Hepatocyte (in vitro differentiated cells): ENCODE results near the gene LNPEP. TPM values are rescaled to one million over a fixed set of nuclear protein-coding genes. Genes with fewer than 3 reads are reported as not detected.

ENCODE experiments used
- DNase-seq: peaks from one replicate; pipeline ENCODE4 v3.0.0-alpha.2; 2016; ENCODE audit warnings: low spot score
- H2AFZ ChIP-seq: fragments of 200-600 bp; sonication (generic); 2 replicates; pipeline ENCODE4 v1.6.0; 2016; ENCODE audit warnings: antibody characterized with exemption, mild to moderate bottlenecking
- H3K27ac ChIP-seq: fragments of 200-600 bp; sonication (generic); 2 replicates; pipeline ENCODE4 v1.5.1; 2016; ENCODE audit warnings: mild to moderate bottlenecking
- H3K27me3 ChIP-seq: fragments of 200-600 bp; sonication (generic); 2 replicates; pipeline ENCODE4 v1.6.1; 2016
- H3K36me3 ChIP-seq: fragments of 200-600 bp; sonication (generic); replicated peaks from 2 replicates; pipeline ENCODE4 v1.5.1; 2016; ENCODE audit warnings: low read depth; ENCODE audit not compliant: insufficient read depth
- H3K4me1 ChIP-seq: fragments of 200-600 bp; sonication (generic); 2 replicates; pipeline ENCODE4 v1.5.1; 2016; ENCODE audit warnings: mild to moderate bottlenecking, moderate library complexity; ENCODE audit not compliant: insufficient read depth
- H3K4me2 ChIP-seq: fragments of 200-600 bp; sonication (generic); 2 replicates; pipeline ENCODE4 v1.6.0; 2016
- H3K4me3 ChIP-seq: fragments of 200-600 bp; sonication (generic); 2 replicates; pipeline ENCODE4 v1.5.1; 2016; ENCODE audit warnings: mild to moderate bottlenecking
- H3K79me2 ChIP-seq: fragments of 200-600 bp; sonication (generic); 2 replicates; pipeline ENCODE4 v1.6.0; 2017; ENCODE audit warnings: mild to moderate bottlenecking
- H3K9me2 ChIP-seq: fragments of 200-600 bp; sonication (generic); replicated peaks from 2 replicates; pipeline ENCODE4 v1.6.0; 2017; ENCODE audit warnings: mild to moderate bottlenecking; ENCODE audit not compliant: insufficient read depth
- H3K9me3 ChIP-seq: fragments of 200-600 bp; sonication (generic); 2 replicates; pipeline ENCODE4 v1.5.1; 2016; ENCODE audit warnings: low read depth, mild to moderate bottlenecking
- H4K20me1 ChIP-seq: fragments of 200-600 bp; sonication (generic); 2 replicates; pipeline ENCODE4 v1.6.0; 2016; ENCODE audit warnings: mild to moderate bottlenecking; ENCODE audit not compliant: insufficient read depth, poor library complexity, severe bottlenecking
- CTCF ChIP-seq: fragments of 200-600 bp; sonication (generic); IDR thresholded peaks from 2 replicates; pipeline ENCODE4 v1.5.1; 2016; ENCODE audit warnings: antibody characterized with exemption, mild to moderate bottlenecking; ENCODE audit not compliant: poor library complexity
- EZH2 ChIP-seq: fragments of 200-600 bp; sonication (generic); IDR thresholded peaks from 2 replicates; pipeline ENCODE4 v1.6.1; 2016; ENCODE audit warnings: antibody characterized with exemption, mild to moderate bottlenecking, borderline replicate concordance
- EZH2phosphoT487 ChIP-seq: fragments of 200-600 bp; sonication (generic); IDR thresholded peaks from one replicate; pipeline ENCODE4 v1.6.1; 2018; ENCODE audit warnings: antibody characterized with exemption, mild to moderate bottlenecking, low read depth, moderate library complexity; ENCODE audit not compliant: unreplicated experiment, severe bottlenecking
- WGBS: methylation state at CpG from one replicate; pipeline ENCODE4 v1.1.6; 2016; ENCODE audit warnings: low lambda C conversion rate; ENCODE audit errors: missing lambda C conversion rate; 5-methylcytosine and 5-hydroxymethylcytosine counted together
- polyA plus RNA-seq: library from polyadenylated mRNA; unstranded; fragments of >200 nt; fragmentation: Nextera tagmentation; extraction: Ambion mirVana; gene quantifications from 2 replicates; pipeline ENCODE4 v1.2.1, GENCODE V29; 2016
- total RNA-seq: library from RNA; depleted of rRNA; stranded (reverse); fragments of >200 nt; gene quantifications from 2 replicates; pipeline ENCODE4 v1.2.3, GENCODE V29; 2014

The LNPEP gene
- total and polyA plus RNA-seq, 2 experiments from 2014 or later, result 4.9 to 32.6 TPM

GRCh38 chr5:97000391-97000790 lies 64.5 kb downstream of the LNPEP start:
- 80% methylated on average over 3 of the region's 3 CpGs for WGBS
- Histone ChIP-seq H3K4me1 (no peaks in the 10 kb centered on the region), H3K4me2 (no peak overlapping the region), H4K20me1 (no peaks in the 10 kb centered on the region), H2AFZ (no peak overlapping the region), H3K36me3 (no peaks in the 10 kb centered on the region), H3K27ac (no peak overlapping the region), H3K27me3 (no peaks in the 10 kb centered on the region), H3K9me2 (no peaks in the 10 kb centered on the region), H3K79me2 (no peaks in the 10 kb centered on the region), H3K4me3 (no peak overlapping the region), H3K9me3 (no peaks in the 10 kb centered on the region)
- TF ChIP-seq CTCF, result no peak
- TF ChIP-seq EZH2, result no peak
- TF ChIP-seq EZH2phosphoT487, result no peak
- no peak for DNase-seq

GRCh38 chr5:97002983-97003382 lies 67.1 kb downstream of the LNPEP start:
- WGBS, result 91% methylated on average over 1 of the region's 1 CpG
- Histone ChIP-seq H3K27ac (no peak overlapping the region), H3K9me2 (no peaks in the 10 kb centered on the region), H2AFZ (no peak overlapping the region), H3K36me3 (no peaks in the 10 kb centered on the region), H3K4me3 (no peak overlapping the region), H3K9me3 (no peaks in the 10 kb centered on the region), H3K4me2 (no peak overlapping the region), H3K27me3 (no peaks in the 10 kb centered on the region), H4K20me1 (no peaks in the 10 kb centered on the region), H3K4me1 (no peaks in the 10 kb centered on the region), H3K79me2 (no peaks in the 10 kb centered on the region)
- no peak for TF ChIP-seq CTCF
- TF ChIP-seq EZH2phosphoT487, result no peak
- TF ChIP-seq EZH2, result no peak
- DNase-seq, result no peak

- TF ChIP-seq EZH2 (no peak), CTCF (no peak), EZH2phosphoT487 (no peak)
- WGBS, result 95% methylated on average over 2 of the region's 2 CpGs
- Histone ChIP-seq H3K9me2 (no peaks in the 10 kb centered on the region), H2AFZ (no peak overlapping the region), H3K4me1 (no peaks in the 10 kb centered on the region), H3K36me3 (no peaks in the 10 kb centered on the region), H3K79me2 (no peaks in the 10 kb centered on the region), H3K27ac (peak overlapping the region; percentile 1), H3K27me3 (no peaks in the 10 kb centered on the region), H4K20me1 (no peaks in the 10 kb centered on the region), H3K4me2 (no peak overlapping the region), H3K9me3 (no peaks in the 10 kb centered on the region), H3K4me3 (no peak overlapping the region)
- no peak for DNase-seq
Observed at GRCh38 chr5:97004423-97005060, 68.7 kb downstream of the LNPEP start.
